Endodermal cell (in vitro differentiated cells): ENCODE measurements around the gene NR4A3. TPM values are rescaled to one million over a fixed set of nuclear protein-coding genes. Genes with fewer than 3 reads are reported as not detected.
"Not testable (repeated sequence)": the region's sequence is repeated elsewhere in the genome, so short reads cannot be mapped to it uniquely, and the experiment has no call there.

Experiments
- DNase-seq: peaks from one replicate; pipeline ENCODE4 v3.0.0-alpha.2; 2017
- H3K27ac ChIP-seq: 2 replicates; pipeline ENCODE4 v1.5.1; 2013; ENCODE audit warnings: mild to moderate bottlenecking, low read depth, low read length, moderate library complexity
- H3K27me3 ChIP-seq: 2 replicates; pipeline ENCODE4 v1.6.1; 2013; ENCODE audit warnings: mild to moderate bottlenecking, low read length, moderate library complexity; ENCODE audit not compliant: insufficient read depth, control insufficient read depth, poor library complexity, severe bottlenecking
- H3K36me3 ChIP-seq: 2 replicates; pipeline ENCODE4 v1.7.0; 2013; ENCODE audit warnings: mild to moderate bottlenecking, low read length, moderate library complexity; ENCODE audit not compliant: control insufficient read depth, insufficient read depth
- H3K4me1 ChIP-seq: one replicate; pipeline ENCODE4 v1.7.0; 2013; ENCODE audit warnings: low read length; ENCODE audit not compliant: control insufficient read depth, insufficient read depth
- H3K4me3 ChIP-seq: 2 replicates; pipeline ENCODE4 v1.5.1; 2013; ENCODE audit warnings: mild to moderate bottlenecking, low read length, moderate library complexity
- H3K9ac ChIP-seq: 2 replicates; pipeline ENCODE4 v1.6.1; 2013; ENCODE audit warnings: mild to moderate bottlenecking, low read length, moderate library complexity; ENCODE audit not compliant: poor library complexity, severe bottlenecking; ENCODE audit errors: extremely low read depth
- H3K9me3 ChIP-seq: 2 replicates; pipeline ENCODE4 v1.6.1; 2013; ENCODE audit warnings: mild to moderate bottlenecking, low read length, moderate library complexity; ENCODE audit not compliant: control insufficient read depth
- H3K27ac Mint-ChIP-seq: 2 replicates; pipeline ENCODE4 v1.8.0; 2020; ENCODE audit warnings: mixed read lengths
- H3K27me3 Mint-ChIP-seq: 2 replicates; pipeline ENCODE4 v1.8.0; 2021; ENCODE audit warnings: mild to moderate bottlenecking, mixed read lengths; ENCODE audit not compliant: insufficient read depth
- H3K36me3 Mint-ChIP-seq: 2 replicates; pipeline ENCODE4 v1.8.0; 2020; ENCODE audit warnings: low read depth, mixed read lengths
- H3K4me1 Mint-ChIP-seq: 2 replicates; pipeline ENCODE4 v1.8.0; 2020; ENCODE audit warnings: mixed read lengths
- H3K4me3 Mint-ChIP-seq: 2 replicates; pipeline ENCODE4 v1.8.0; 2020; ENCODE audit warnings: mild to moderate bottlenecking, moderate library complexity, mixed read lengths
- H3K9me3 Mint-ChIP-seq: 2 replicates; pipeline ENCODE4 v1.8.0; 2020; ENCODE audit warnings: mild to moderate bottlenecking, mixed read lengths
- WGBS, 2 experiments: methylation state at CpG; one replicate each; pipeline versions ENCODE4 v1.1.5 to v1.1.7; 2013; ENCODE audit warnings: missing lambda C conversion rate in 2 of 2, mixed read lengths in 1 of 2; ENCODE audit not compliant: insufficient coverage in 1 of 2, insufficient read length in 1 of 2; 5-methylcytosine and 5-hydroxymethylcytosine counted together
- total RNA-seq, 2 donors: library from RNA; stranded (reverse); fragmentation: NEBNext Ultra II Directional in 1 of 2; extraction: Animal tissue kit (Norgen Biotek cat#: 25700) in 1 of 2; gene quantifications; 2 replicates in 1 of 2; 3 replicates in 1 of 2; pipeline ENCODE4 v1.2.1, GENCODE V29; 2021
- TF ChIP-seq, protein P1 (sequence below): fragments of 200-600 bp; sonication (generic); conservative IDR thresholded peaks from 2 replicates; pipeline ENCODE4 v1.5.0; 2021; ENCODE audit warnings: antibody characterized with exemption, mild to moderate bottlenecking

NR4A3 gene
- total RNA-seq, 2 donors from 2014 or later: 0.37 to 0.75 TPM

DNA sequence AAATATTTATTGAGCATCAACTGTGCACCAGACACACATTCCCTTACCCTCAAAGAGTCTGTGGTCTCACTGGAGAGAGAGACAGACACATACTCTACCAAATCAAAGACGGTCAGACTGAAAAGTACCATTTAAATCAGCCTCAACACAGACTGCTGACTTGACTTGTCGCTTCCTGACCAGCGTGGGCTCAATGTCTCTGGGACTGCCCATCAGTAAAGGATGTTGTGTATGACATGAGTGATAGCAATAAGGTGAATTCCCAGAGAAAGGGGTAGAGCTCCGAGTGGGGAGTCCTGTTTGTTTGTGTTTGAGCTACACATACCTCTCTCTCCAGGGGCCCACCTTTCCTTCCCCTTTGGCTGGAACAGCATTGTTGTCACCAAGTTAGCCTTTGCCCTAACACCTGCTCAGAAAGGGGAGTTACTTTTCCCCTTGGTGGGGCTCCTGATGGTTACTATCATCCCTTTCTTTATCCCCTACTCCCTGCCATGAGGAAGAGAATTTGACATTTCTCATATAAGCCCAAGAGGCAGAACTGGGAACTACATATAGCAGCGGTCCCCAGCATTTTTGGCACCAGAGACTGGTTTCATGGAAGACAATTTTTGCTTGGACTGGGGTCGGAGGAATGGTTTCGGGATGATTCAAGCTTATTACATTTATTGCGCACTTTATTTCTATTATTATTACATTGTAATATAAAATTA, 33.9 kb downstream of the NR4A3 start:
- TF ChIP-seq, protein P1, sequence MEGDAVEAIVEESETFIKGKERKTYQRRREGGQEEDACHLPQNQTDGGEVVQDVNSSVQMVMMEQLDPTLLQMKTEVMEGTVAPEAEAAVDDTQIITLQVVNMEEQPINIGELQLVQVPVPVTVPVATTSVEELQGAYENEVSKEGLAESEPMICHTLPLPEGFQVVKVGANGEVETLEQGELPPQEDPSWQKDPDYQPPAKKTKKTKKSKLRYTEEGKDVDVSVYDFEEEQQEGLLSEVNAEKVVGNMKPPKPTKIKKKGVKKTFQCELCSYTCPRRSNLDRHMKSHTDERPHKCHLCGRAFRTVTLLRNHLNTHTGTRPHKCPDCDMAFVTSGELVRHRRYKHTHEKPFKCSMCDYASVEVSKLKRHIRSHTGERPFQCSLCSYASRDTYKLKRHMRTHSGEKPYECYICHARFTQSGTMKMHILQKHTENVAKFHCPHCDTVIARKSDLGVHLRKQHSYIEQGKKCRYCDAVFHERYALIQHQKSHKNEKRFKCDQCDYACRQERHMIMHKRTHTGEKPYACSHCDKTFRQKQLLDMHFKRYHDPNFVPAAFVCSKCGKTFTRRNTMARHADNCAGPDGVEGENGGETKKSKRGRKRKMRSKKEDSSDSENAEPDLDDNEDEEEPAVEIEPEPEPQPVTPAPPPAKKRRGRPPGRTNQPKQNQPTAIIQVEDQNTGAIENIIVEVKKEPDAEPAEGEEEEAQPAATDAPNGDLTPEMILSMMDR: peak; percentile 66
- H3K9me3 Mint-ChIP-seq: peaks cover 2% of the 10 kb centered on the region
- Histone ChIP-seq H3K9me3 (no peaks in the 10 kb centered on the region), H3K4me3 (no peak overlapping the region), H3K9ac (no peak overlapping the region), H3K27me3 (no peaks in the 10 kb centered on the region), H3K4me1 (peaks cover 3% of the 10 kb centered on the region), H3K36me3 (no peaks in the 10 kb centered on the region), H3K27ac (no peak overlapping the region)
- no peak overlapping the region for H3K4me3 Mint-ChIP-seq
- no peak overlapping the region for H3K27ac Mint-ChIP-seq
- no peaks in the 10 kb centered on the region for H3K27me3 Mint-ChIP-seq
- DNase-seq: peak; percentile 53
- no peaks in the 10 kb centered on the region for H3K36me3 Mint-ChIP-seq
- peaks cover 25% of the 10 kb centered on the region for H3K4me1 Mint-ChIP-seq
- 91 to 92% methylated on average over 2 to 6 of the region's 8 CpGs for WGBS, 2 experiments

DNA sequence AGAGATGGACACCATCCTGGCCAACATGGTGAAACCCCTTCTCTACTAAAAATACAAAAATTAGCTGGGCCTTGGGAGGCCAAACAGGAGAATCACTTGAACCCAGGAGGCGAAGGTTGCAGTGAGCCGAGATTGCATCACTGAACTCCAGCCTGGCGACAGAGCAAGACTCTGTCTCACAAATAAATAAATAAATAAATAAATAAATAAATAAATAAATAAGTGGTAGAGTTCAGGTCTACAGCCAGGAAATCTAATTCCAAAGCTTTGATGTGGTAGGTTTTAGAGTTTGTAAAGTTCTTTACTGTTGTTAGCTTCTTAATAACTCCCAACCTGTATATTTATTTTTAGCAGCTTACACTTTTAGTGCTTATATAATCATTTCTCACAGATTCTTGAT, 35.9 kb downstream of the NR4A3 start:
- not testable (repeated sequence) for H3K36me3 Mint-ChIP-seq, H3K9me3 ChIP-seq, H3K4me3 Mint-ChIP-seq, DNase-seq, H3K27me3 Mint-ChIP-seq, H3K27ac ChIP-seq, H3K4me1 ChIP-seq, H3K9ac ChIP-seq, H3K27me3 ChIP-seq, H3K4me3 ChIP-seq, H3K27ac Mint-ChIP-seq, H3K9me3 Mint-ChIP-seq, H3K36me3 ChIP-seq
- H3K4me1 Mint-ChIP-seq: peaks cover 26% of the 10 kb centered on the region
- 95% methylated on average over 2 of the region's 3 CpGs; no CpG with 5 or more reads in 1 of the 2 experiments for WGBS, 2 experiments

DNA sequence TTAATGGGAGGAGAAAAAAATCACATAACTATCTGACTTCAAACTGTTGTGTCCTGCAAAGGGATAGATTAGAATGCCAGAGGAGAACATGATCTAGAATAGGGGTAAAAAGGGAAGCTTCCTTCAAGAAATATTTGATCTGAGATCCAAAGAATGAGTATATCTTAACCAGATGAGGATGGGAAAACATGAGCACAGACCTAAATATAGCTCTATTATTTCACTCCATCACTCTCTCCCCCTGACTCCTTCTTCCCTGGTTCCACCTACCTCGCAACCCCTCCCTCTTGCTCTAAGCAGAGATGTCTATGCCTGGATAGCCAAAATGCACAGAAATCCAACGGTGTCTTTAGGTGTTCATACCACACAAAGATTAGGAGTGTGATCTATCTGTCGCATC, 36.4 kb downstream of the NR4A3 start:
- no peaks in the 10 kb centered on the region for H3K27me3 ChIP-seq
- no peak overlapping the region for H3K9ac ChIP-seq
- 97 to 100% methylated on average over 2 to 3 of the region's 3 CpGs for WGBS, 2 experiments
- TF ChIP-seq, protein P1: no peak
- DNase-seq: no peak
- Mint-ChIP-seq H3K36me3 (no peaks in the 10 kb centered on the region), H3K27ac (no peak overlapping the region), H3K4me1 (peaks cover 27% of the 10 kb centered on the region), H3K27me3 (no peaks in the 10 kb centered on the region), H3K4me3 (no peak overlapping the region), H3K9me3 (peaks cover 2% of the 10 kb centered on the region)
- no peak overlapping the region for H3K4me3 ChIP-seq
- no peaks in the 10 kb centered on the region for H3K9me3 ChIP-seq
- peaks cover 3% of the 10 kb centered on the region for H3K4me1 ChIP-seq
- no peaks in the 10 kb centered on the region for H3K36me3 ChIP-seq
- no peak overlapping the region for H3K27ac ChIP-seq
